Liver (tissue), 9 donors: ENCODE results near the gene TRIM59. TPM values are rescaled to one million over a fixed set of nuclear protein-coding genes. Genes with fewer than 3 reads are reported as not detected.

Source experiments
- DNase-seq: peaks from one replicate; pipeline ENCODE4 v3.0.0-alpha.2; 2017; ENCODE audit warnings: low spot score
- H3K27ac ChIP-seq, 2 donors: one replicate each; pipeline ENCODE4 v1.7.0; 2013; ENCODE audit warnings: inconsistent platforms in 2 of 2, low read length in 2 of 2, control low read depth in 1 of 2, low read depth in 1 of 2, mild to moderate bottlenecking in 1 of 2
- H3K27me3 ChIP-seq, 4 donors: one replicate each; pipeline versions ENCODE4 v1.6.1 to v1.7.0; 2013; ENCODE audit warnings: low read length in 3 of 4, inconsistent platforms in 1 of 4, mild to moderate bottlenecking in 1 of 4, moderate library complexity in 1 of 4; ENCODE audit not compliant: control insufficient read depth in 4 of 4, insufficient read depth in 4 of 4
- H3K36me3 ChIP-seq, 4 donors: one replicate each; pipeline versions ENCODE4 v1.6.1 to v1.7.0; 2013; ENCODE audit warnings: low read length in 3 of 4, mild to moderate bottlenecking in 3 of 4, low read depth in 1 of 4, moderate library complexity in 1 of 4; ENCODE audit not compliant: control insufficient read depth in 4 of 4, insufficient read depth in 3 of 4
- H3K4me1 ChIP-seq, 4 donors: one replicate each; pipeline versions ENCODE4 v1.6.1 to v1.7.0; 2013; ENCODE audit warnings: low read length in 3 of 4, mild to moderate bottlenecking in 3 of 4, moderate library complexity in 1 of 4; ENCODE audit not compliant: control insufficient read depth in 4 of 4, insufficient read depth in 4 of 4
- H3K4me3 ChIP-seq, 3 donors: one replicate each; pipeline versions ENCODE4 v1.6.1 to v1.7.0; 2013; ENCODE audit warnings: low read length in 3 of 3, control low read depth in 1 of 3, low read depth in 1 of 3, mild to moderate bottlenecking in 1 of 3
- H3K9ac ChIP-seq, 2 donors: one replicate each; pipeline ENCODE4 v1.7.0; 2013; ENCODE audit warnings: low read length in 2 of 2, mild to moderate bottlenecking in 2 of 2, moderate library complexity in 2 of 2, control low read depth in 1 of 2, low read depth in 1 of 2
- H3K9me3 ChIP-seq, 4 donors: one replicate each; pipeline versions ENCODE4 v1.6.1 to v1.7.0; 2013; ENCODE audit warnings: low read length in 3 of 4; ENCODE audit not compliant: control insufficient read depth in 4 of 4
- ATF3 ChIP-seq: IDR thresholded peaks from 2 replicates; pipeline ENCODE4 v1.6.1; 2016; ENCODE audit warnings: antibody characterized with exemption
- EGR1 ChIP-seq, 2 donors: IDR thresholded peaks; 2 replicates each; pipeline ENCODE4 v1.6.1; 2016 to 2018; ENCODE audit warnings: antibody characterized with exemption in 2 of 2, low read depth in 2 of 2
- FOXA1 ChIP-seq: IDR thresholded peaks from 2 replicates; pipeline ENCODE4 v1.6.1; 2016; ENCODE audit warnings: antibody characterized with exemption
- FOXA2 ChIP-seq: IDR thresholded peaks from 2 replicates; pipeline ENCODE4 v1.6.1; 2016; ENCODE audit warnings: antibody characterized with exemption
- GABPA ChIP-seq, 2 donors: IDR thresholded peaks in 1 of 2; conservative IDR thresholded peaks in 1 of 2; 2 replicates each; pipeline ENCODE4 v1.6.1; 2016; ENCODE audit warnings: antibody characterized with exemption in 2 of 2, mild to moderate bottlenecking in 1 of 2, moderate library complexity in 1 of 2
- HNF4A ChIP-seq, 2 donors: conservative IDR thresholded peaks; 2 replicates each; pipeline ENCODE4 v1.6.1; 2016; ENCODE audit warnings: antibody characterized with exemption in 2 of 2, mild to moderate bottlenecking in 2 of 2
- HNF4G ChIP-seq: IDR thresholded peaks from 2 replicates; pipeline ENCODE4 v1.6.1; 2016; ENCODE audit warnings: antibody characterized with exemption
- JUND ChIP-seq, 2 donors: IDR thresholded peaks; 2 replicates each; pipeline ENCODE4 v1.6.1; 2016; ENCODE audit warnings: antibody characterized with exemption in 2 of 2
- NR2F2 ChIP-seq: IDR thresholded peaks from 2 replicates; pipeline ENCODE4 v1.6.1; 2016; ENCODE audit warnings: antibody characterized with exemption
- RAD21 ChIP-seq, 2 donors: IDR thresholded peaks; 2 replicates each; pipeline ENCODE4 v1.6.1; 2016; ENCODE audit warnings: antibody characterized with exemption in 2 of 2, mild to moderate bottlenecking in 2 of 2
- RXRA ChIP-seq, 2 donors: IDR thresholded peaks; 2 replicates each; pipeline ENCODE4 v1.6.1; 2017 to 2018; ENCODE audit warnings: antibody characterized with exemption in 2 of 2, mild to moderate bottlenecking in 1 of 2
- SP1 ChIP-seq: IDR thresholded peaks from 2 replicates; pipeline ENCODE4 v1.6.1; 2018; ENCODE audit warnings: antibody characterized with exemption, mild to moderate bottlenecking
- TAF1 ChIP-seq: conservative IDR thresholded peaks from 2 replicates; pipeline ENCODE4 v1.6.1; 2016; ENCODE audit warnings: antibody characterized with exemption, mild to moderate bottlenecking
- YY1 ChIP-seq: IDR thresholded peaks from 2 replicates; pipeline ENCODE4 v1.6.1; 2016; ENCODE audit warnings: antibody characterized with exemption, mild to moderate bottlenecking
- WGBS: extraction: QIAGEN DNeasy Blood & Tissue Kit; methylation state at CpG from one replicate; pipeline ENCODE4 v1.1.7; 2013; 5-methylcytosine and 5-hydroxymethylcytosine counted together
- polyA plus RNA-seq, 2 donors: library from polyadenylated mRNA; stranded (reverse) in 1 of 2; unstranded in 1 of 2; fragments of 200-250 nt in 1 of 2; fragments of >200 nt in 1 of 2; fragmentation: Nextera tagmentation in 1 of 2; extraction: Ambion mirVana in 1 of 2; gene quantifications; one replicate each; pipeline versions ENCODE4 v1.2.1 to v1.2.3, GENCODE V29; 2013 to 2015
- total RNA-seq, 2 donors: library from RNA; depleted of rRNA; stranded (reverse); fragments of >200 nt; gene quantifications; one replicate each; pipeline ENCODE4 v1.2.3, GENCODE V29; 2014
- TF ChIP-seq, protein P1 (sequence below): IDR thresholded peaks from 2 replicates; pipeline ENCODE4 v1.6.1; 2016; ENCODE audit warnings: antibody characterized with exemption, mild to moderate bottlenecking
- TF ChIP-seq, protein P2 (sequence below): fragments of 150-350 bp; IDR thresholded peaks from 2 replicates; pipeline ENCODE4 v1.5.1; 2017; ENCODE audit warnings: improper control_type of control experiment, low read depth, low read length; ENCODE audit not compliant: missing input control
- TF ChIP-seq, protein P3 (sequence below): IDR thresholded peaks from 2 replicates; pipeline ENCODE4 v1.6.1; 2016; ENCODE audit warnings: antibody characterized with exemption
- TF ChIP-seq, protein P4 (sequence below): IDR thresholded peaks from 2 replicates; pipeline ENCODE4 v1.6.1; 2016; ENCODE audit warnings: antibody characterized with exemption
- donor health status: healthy.
- donor health status: healthy.
- donor health status: healthy.
- donor health status: healthy.
- donor health status: healthy.

Gene TRIM59
- total and polyA plus RNA-seq, 4 donors = 0.18 to 33.3 (median 0.87) TPM

DNA sequence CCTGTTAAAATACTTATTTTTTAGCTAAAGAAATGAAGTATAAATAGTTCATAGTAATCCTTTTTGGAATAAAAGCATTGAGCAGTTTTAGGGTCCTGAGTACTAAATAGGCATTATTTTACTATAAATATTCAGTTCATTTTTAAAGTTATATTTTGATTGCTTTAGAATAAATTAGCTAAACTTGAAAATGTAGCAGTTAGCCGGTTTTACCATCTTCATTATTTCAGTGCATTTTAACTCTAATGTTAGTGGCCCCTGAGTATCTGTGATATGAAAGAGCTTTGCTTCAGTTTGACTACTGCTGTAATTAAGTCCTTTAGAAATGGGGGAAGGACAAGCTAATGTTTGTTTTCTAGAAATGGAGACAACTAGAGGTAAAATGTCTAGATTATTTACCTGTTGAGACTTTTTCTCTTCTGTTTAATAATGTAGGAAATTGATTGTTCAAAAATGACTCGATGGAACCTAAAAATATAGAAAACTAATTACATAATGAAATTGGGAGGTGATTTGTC is 46.5 kb downstream of the TRIM59 start:
- no peaks in the 10 kb centered on the region for H3K9me3 ChIP-seq
- no peak overlapping the region for H3K4me3 ChIP-seq
- H3K9ac ChIP-seq = peak overlapping the region in 1 of 2 donors; percentile 30
- H3K27ac ChIP-seq = no peak overlapping the region
- 66% methylated on average over 2 of the region's 2 CpGs for WGBS
- TF ChIP-seq, protein P1, sequence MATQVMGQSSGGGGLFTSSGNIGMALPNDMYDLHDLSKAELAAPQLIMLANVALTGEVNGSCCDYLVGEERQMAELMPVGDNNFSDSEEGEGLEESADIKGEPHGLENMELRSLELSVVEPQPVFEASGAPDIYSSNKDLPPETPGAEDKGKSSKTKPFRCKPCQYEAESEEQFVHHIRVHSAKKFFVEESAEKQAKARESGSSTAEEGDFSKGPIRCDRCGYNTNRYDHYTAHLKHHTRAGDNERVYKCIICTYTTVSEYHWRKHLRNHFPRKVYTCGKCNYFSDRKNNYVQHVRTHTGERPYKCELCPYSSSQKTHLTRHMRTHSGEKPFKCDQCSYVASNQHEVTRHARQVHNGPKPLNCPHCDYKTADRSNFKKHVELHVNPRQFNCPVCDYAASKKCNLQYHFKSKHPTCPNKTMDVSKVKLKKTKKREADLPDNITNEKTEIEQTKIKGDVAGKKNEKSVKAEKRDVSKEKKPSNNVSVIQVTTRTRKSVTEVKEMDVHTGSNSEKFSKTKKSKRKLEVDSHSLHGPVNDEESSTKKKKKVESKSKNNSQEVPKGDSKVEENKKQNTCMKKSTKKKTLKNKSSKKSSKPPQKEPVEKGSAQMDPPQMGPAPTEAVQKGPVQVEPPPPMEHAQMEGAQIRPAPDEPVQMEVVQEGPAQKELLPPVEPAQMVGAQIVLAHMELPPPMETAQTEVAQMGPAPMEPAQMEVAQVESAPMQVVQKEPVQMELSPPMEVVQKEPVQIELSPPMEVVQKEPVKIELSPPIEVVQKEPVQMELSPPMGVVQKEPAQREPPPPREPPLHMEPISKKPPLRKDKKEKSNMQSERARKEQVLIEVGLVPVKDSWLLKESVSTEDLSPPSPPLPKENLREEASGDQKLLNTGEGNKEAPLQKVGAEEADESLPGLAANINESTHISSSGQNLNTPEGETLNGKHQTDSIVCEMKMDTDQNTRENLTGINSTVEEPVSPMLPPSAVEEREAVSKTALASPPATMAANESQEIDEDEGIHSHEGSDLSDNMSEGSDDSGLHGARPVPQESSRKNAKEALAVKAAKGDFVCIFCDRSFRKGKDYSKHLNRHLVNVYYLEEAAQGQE = no peak
- no peak for TF ChIP-seq RXRA (IDR thresholded peaks at IDR 0.05)
- no peak for TF ChIP-seq NR2F2
- no peak for TF ChIP-seq ATF3
- no peak for TF ChIP-seq JUND (IDR thresholded peaks at IDR 0.05)
- TF ChIP-seq FOXA2 = no peak
- no peak for TF ChIP-seq HNF4A (conservative IDR thresholded peaks at IDR 0.05)
- TF ChIP-seq RAD21 (IDR thresholded peaks at IDR 0.05) = no peak
- TF ChIP-seq SP1 = no peak
- TF ChIP-seq YY1 = no peak
- H3K27me3 ChIP-seq = no peaks in the 10 kb centered on the region
- H3K36me3 ChIP-seq = no peaks in the 10 kb centered on the region
- DNase-seq = no peak
- H3K4me1 ChIP-seq = peaks cover 6 to 29% (median 13%) of the 10 kb centered on the region in 4 donors

GRCh38 chr3:160402221-160403027 is 47.2 kb downstream of the TRIM59 start:
- Histone ChIP-seq H3K4me3 (peak overlapping the region in 1 of 3 donors; percentile 77), H3K27me3 (no peaks in the 10 kb centered on the region), H3K9me3 (no peaks in the 10 kb centered on the region), H3K4me1 (peaks cover 6 to 29% (median 13%) of the 10 kb centered on the region in 4 donors), H3K27ac (no peak overlapping the region), H3K9ac (peak overlapping the region; percentile 30 to 44), H3K36me3 (no peaks in the 10 kb centered on the region)
- WGBS = 48% methylated on average over 11 of the region's 11 CpGs
- TF ChIP-seq, protein P2, sequence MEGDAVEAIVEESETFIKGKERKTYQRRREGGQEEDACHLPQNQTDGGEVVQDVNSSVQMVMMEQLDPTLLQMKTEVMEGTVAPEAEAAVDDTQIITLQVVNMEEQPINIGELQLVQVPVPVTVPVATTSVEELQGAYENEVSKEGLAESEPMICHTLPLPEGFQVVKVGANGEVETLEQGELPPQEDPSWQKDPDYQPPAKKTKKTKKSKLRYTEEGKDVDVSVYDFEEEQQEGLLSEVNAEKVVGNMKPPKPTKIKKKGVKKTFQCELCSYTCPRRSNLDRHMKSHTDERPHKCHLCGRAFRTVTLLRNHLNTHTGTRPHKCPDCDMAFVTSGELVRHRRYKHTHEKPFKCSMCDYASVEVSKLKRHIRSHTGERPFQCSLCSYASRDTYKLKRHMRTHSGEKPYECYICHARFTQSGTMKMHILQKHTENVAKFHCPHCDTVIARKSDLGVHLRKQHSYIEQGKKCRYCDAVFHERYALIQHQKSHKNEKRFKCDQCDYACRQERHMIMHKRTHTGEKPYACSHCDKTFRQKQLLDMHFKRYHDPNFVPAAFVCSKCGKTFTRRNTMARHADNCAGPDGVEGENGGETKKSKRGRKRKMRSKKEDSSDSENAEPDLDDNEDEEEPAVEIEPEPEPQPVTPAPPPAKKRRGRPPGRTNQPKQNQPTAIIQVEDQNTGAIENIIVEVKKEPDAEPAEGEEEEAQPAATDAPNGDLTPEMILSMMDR = no peak
- TF ChIP-seq SP1 (no peak), RAD21 (IDR thresholded peaks at IDR 0.05) (no peak), TAF1 (no peak), GABPA (IDR thresholded peaks at IDR 0.05 in 1 of 2, conservative IDR thresholded peaks at IDR 0.05 in 1 of 2) (no peak), ATF3 (no peak), NR2F2 (no peak), RXRA (IDR thresholded peaks at IDR 0.05) (no peak), EGR1 (IDR thresholded peaks at IDR 0.05; ENCODE audit: low read depth in 2 of 2) (no peak), HNF4G (no peak), FOXA2 (no peak), FOXA1 (no peak), HNF4A (conservative IDR thresholded peaks at IDR 0.05) (no peak), YY1 (no peak), JUND (IDR thresholded peaks at IDR 0.05) (no peak)
- TF ChIP-seq, protein P3, sequence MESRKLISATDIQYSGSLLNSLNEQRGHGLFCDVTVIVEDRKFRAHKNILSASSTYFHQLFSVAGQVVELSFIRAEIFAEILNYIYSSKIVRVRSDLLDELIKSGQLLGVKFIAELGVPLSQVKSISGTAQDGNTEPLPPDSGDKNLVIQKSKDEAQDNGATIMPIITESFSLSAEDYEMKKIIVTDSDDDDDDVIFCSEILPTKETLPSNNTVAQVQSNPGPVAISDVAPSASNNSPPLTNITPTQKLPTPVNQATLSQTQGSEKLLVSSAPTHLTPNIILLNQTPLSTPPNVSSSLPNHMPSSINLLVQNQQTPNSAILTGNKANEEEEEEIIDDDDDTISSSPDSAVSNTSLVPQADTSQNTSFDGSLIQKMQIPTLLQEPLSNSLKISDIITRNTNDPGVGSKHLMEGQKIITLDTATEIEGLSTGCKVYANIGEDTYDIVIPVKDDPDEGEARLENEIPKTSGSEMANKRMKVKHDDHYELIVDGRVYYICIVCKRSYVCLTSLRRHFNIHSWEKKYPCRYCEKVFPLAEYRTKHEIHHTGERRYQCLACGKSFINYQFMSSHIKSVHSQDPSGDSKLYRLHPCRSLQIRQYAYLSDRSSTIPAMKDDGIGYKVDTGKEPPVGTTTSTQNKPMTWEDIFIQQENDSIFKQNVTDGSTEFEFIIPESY = no peak
- TF ChIP-seq, protein P1 = no peak
- TF ChIP-seq, protein P4, sequence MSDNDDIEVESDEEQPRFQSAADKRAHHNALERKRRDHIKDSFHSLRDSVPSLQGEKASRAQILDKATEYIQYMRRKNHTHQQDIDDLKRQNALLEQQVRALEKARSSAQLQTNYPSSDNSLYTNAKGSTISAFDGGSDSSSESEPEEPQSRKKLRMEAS = no peak
- DNase-seq = no peak
